Activated naive CD8-positive, alpha-beta T cell treated with anti-CD3 and anti-CD28 coated beads, Interleukin-2, amount 10 ng/mL, durations not matched to agents 7 days and 5 days (primary cell): ENCODE measurements around the gene ANK3. TPM values are rescaled to one million over a fixed set of nuclear protein-coding genes. Genes with fewer than 3 reads are reported as not detected.

Experiments used
- ATAC-seq: fragments of 150-1000 bp; cut with Tn5 transposase; one replicate; pipeline ENCODE4 v1.10.0; 2021; ENCODE audit warnings: low read depth, moderate library complexity
- POLR2A ChIA-PET: fragments of 350-600 bp; sonication (Branson Sonifier 250); formaldehyde crosslinking; loops from one replicate; lab custom pipeline; 2021; ENCODE audit warnings: antibody characterized with exemption; lab: Charles Lee
- DNase-seq: peaks from one replicate; pipeline ENCODE4 v3.0.0; 2021
- H3K27ac Mint-ChIP-seq: one replicate; pipeline ENCODE4 v1.8.0; 2022; ENCODE audit warnings: mild to moderate bottlenecking, mixed read lengths
- H3K27me3 Mint-ChIP-seq: one replicate; pipeline ENCODE4 v1.8.0; 2022; ENCODE audit warnings: mild to moderate bottlenecking, moderate library complexity, mixed read lengths
- H3K36me3 Mint-ChIP-seq: one replicate; pipeline ENCODE4 v1.8.0; 2021; ENCODE audit warnings: mild to moderate bottlenecking, mixed read lengths
- H3K4me1 Mint-ChIP-seq: one replicate; pipeline ENCODE4 v1.8.0; 2021; ENCODE audit warnings: mixed read lengths
- H3K4me3 Mint-ChIP-seq: one replicate; pipeline ENCODE4 v1.8.0; 2022; ENCODE audit warnings: mild to moderate bottlenecking, moderate library complexity, mixed read lengths
- H3K9me3 Mint-ChIP-seq: one replicate; pipeline ENCODE4 v1.8.0; 2021; ENCODE audit warnings: mixed read lengths
- total RNA-seq, 2 experiments: library from RNA; stranded (reverse); gene quantifications; one replicate each; pipeline ENCODE4 v1.2.3, GENCODE V29; 2021

Gene ANK3
- total RNA-seq, 2 experiments from 2014 or later: 3.6 to 4.8 TPM

DNA sequence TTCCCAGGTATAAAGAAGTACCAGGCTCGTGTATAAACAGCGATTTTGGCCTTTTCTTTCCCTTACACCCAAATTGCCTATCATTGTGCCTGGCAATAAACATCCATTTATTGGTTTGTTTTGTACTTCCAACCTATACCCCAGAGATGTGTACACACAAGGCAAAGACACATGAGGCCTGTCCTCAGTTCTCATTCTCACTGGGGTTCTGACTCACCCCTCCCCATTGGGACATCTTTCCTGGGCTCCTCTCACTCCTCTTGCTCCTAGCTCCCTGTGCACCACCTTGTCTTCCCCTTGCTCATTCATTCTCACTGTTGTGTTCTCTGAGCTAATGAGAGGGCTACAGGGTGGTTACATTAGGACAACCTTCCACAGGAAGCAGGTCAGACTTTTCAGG is 240.7 kb downstream of the ANK3 start:
- Mint-ChIP-seq H3K4me3 (no peak overlapping the region), H3K36me3 (no peaks in the 10 kb centered on the region), H3K4me1 (no peaks in the 10 kb centered on the region), H3K9me3 (peaks cover 4% of the 10 kb centered on the region), H3K27ac (no peak overlapping the region), H3K27me3 (no peaks in the 10 kb centered on the region)
- ATAC-seq (no peak), DNase-seq (no peak)
- POLR2A ChIA-PET: no interaction called here

DNA sequence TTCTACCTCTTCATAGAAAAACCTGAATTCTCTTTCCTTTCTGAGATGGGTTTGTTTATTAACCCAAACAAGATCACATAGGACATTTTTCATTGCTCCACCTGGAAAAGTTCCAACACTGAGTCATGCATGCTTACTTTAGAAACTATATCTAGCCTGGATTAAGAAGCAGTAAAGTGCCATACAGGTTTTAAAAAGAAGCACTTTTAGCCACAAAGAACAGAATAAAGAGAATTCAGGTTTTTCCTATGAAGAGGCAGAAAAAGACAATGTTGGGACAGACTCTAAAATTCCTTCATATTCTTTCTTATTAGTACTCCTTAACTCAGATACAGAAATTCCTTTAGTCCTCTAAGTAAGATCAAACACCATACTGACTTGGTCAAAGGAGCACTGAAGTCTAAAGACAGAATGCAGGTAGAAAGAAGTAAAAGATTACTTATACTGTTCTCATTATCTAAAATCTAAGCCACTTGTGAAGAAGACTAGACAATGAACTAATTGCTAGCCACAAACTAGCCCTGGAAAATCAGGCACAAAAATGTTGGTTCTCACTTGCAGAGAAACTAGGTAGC is 241.3 kb downstream of the ANK3 start:
- H3K27ac Mint-ChIP-seq: no peak overlapping the region
- no peak for DNase-seq

DNA sequence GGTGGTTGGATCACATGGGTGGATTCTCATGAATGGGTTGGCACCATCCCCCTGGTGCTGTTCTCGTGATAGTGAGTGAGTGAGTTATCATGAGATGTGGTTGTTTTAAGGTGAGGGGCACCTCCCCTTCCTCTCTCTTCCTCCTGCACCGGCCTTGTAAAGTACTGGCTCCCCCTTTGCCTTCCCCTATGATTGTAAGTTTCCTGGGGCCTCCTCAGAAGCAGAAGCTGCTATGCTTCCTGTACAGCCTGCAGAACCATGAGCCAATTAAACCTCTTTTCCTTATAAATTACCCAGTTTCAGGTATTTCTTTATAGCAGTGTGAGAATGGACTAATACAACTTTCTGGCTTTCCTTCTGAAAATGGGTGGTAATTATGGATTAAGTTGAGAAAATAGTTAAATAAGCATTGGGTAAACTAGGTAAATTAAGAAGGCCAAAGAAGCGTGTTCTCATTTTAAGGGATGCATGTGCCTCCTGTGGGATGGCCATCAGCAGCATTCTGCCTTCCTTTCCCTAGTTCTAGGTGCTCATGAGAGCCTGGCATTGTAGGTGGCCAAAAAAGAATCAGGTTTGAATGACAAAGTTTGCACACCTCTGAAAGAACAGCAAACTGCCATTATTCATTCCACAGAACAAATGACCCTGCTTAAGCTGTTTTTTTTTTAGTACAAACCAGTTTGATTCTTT is 242.0 kb downstream of the ANK3 start:
- ATAC-seq (no peak), DNase-seq (no peak)
- no peak overlapping the region for H3K27ac Mint-ChIP-seq
- no peak overlapping the region for H3K4me3 Mint-ChIP-seq
- H3K36me3 Mint-ChIP-seq: no peaks in the 10 kb centered on the region
- H3K4me1 Mint-ChIP-seq: no peaks in the 10 kb centered on the region
- no peaks in the 10 kb centered on the region for H3K27me3 Mint-ChIP-seq
- POLR2A ChIA-PET: no interaction called here
- H3K9me3 Mint-ChIP-seq: peaks cover 4% of the 10 kb centered on the region

More for the DNA sequence above, 241.3 kb downstream of the ANK3 start:
- Mint-ChIP-seq H3K36me3 (no peaks in the 10 kb centered on the region), H3K4me1 (no peaks in the 10 kb centered on the region), H3K27me3 (no peaks in the 10 kb centered on the region), H3K9me3 (peaks cover 4% of the 10 kb centered on the region), H3K4me3 (no peak overlapping the region)
- no peak for ATAC-seq
- POLR2A ChIA-PET: no interaction called here

DNA sequence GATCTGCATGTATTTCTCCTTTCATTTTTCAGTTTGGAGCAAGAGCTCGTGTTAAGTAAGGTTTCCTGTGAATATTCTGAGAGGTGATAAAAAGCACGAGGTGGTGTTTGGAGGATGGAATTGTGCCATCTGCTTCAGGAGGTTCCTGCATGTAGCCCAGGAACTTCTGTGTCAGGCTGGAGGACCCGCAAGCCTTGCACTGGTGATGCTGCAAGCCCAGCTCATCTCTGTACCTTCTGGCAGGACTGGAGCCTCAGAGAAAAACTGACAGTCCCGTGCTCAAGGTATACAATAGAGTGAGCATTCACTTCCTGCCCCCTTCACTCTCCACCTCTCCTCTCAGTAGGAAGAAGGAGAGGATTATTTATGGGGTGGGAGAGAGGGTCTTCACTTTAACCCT is 242.7 kb downstream of the ANK3 start:
- Mint-ChIP-seq H3K27me3 (no peaks in the 10 kb centered on the region), H3K4me3 (no peak overlapping the region), H3K27ac (no peak overlapping the region), H3K4me1 (no peaks in the 10 kb centered on the region), H3K36me3 (no peaks in the 10 kb centered on the region), H3K9me3 (peaks cover 4% of the 10 kb centered on the region)
- DNase-seq (no peak), ATAC-seq (no peak)
- POLR2A ChIA-PET: no interaction called here

DNA sequence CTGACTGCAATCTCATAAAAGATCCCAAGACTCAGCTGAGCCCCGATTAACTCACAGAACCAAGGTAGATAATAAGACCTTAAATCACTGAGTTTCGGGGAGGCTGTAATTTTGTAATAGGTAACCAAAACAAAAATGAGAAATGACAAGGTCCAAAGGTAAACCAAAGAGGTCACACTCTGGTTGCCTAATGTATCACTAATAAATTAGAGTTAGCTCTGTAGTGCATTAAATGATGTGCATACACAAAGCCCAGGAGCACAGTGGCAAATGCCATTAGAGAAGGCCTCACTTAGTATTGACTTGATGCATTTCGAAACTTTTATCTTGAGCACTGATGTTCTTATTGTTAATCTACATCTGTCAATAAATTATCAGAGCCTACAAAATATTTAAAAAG is 245.6 kb downstream of the ANK3 start:
- POLR2A ChIA-PET: no interaction called here
- H3K36me3 Mint-ChIP-seq: no peaks in the 10 kb centered on the region
- no peak for DNase-seq
- ATAC-seq: no peak
- H3K4me3 Mint-ChIP-seq: no peak overlapping the region
- H3K27ac Mint-ChIP-seq: no peak overlapping the region
- H3K9me3 Mint-ChIP-seq: no peaks in the 10 kb centered on the region
- H3K27me3 Mint-ChIP-seq: no peaks in the 10 kb centered on the region
- H3K4me1 Mint-ChIP-seq: no peaks in the 10 kb centered on the region

DNA sequence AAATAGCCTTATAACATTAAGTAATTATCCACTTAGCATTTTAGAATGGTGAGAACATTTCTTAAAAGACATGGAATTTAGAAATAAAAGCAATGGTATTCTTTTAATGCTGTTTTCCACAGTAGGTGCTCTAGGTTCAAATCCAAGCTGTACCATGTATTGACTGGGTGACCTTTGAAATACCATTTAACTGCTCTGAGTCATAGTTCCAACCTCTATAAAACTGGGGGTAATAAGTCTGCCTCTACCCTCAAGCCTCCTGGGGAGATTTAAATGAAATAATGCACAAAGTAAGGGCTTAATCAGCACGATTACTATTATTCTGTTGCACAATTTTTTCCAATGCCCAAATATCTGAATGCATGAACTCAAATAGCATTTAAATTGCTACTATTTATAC is 246.9 kb downstream of the ANK3 start:
- Mint-ChIP-seq H3K27ac (no peak overlapping the region), H3K27me3 (peaks cover 8% of the 10 kb centered on the region), H3K4me3 (no peak overlapping the region), H3K9me3 (no peaks in the 10 kb centered on the region), H3K36me3 (no peaks in the 10 kb centered on the region), H3K4me1 (no peaks in the 10 kb centered on the region)
- POLR2A ChIA-PET: no interaction called here
- ATAC-seq (no peak), DNase-seq (no peak)

DNA sequence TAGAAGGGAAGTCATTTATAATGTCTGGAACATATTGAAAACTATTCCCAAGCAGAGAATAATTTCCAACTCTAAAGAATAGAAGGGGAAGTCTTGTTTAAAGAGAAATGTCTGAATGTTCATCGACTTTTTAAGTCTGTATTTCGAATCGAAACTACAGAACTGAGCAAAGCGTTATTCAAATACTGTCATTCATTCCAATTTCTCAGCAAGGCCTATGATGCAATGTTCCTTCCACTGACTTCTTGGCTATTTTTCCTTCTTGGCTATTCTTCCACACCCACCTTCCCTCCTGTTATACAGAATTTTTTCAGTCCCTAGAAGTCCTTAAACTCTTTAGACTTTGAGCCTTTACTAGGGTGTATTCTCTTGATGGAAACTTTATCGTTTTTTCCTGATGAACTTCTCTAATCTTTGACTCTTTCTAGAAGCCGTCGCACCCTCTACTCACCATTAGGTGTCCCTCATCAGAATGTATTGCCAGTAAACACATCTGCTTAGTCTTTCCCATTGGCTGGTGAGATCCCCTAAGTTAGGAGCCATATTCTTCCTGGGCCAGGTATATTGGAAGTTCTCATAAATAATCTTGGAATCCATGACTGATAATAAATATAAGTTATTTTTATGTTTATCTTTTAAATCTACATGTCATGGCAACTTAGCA is 247.6 kb downstream of the ANK3 start:
- POLR2A ChIA-PET: no interaction called here
- peaks cover 8% of the 10 kb centered on the region for H3K27me3 Mint-ChIP-seq

DNA sequence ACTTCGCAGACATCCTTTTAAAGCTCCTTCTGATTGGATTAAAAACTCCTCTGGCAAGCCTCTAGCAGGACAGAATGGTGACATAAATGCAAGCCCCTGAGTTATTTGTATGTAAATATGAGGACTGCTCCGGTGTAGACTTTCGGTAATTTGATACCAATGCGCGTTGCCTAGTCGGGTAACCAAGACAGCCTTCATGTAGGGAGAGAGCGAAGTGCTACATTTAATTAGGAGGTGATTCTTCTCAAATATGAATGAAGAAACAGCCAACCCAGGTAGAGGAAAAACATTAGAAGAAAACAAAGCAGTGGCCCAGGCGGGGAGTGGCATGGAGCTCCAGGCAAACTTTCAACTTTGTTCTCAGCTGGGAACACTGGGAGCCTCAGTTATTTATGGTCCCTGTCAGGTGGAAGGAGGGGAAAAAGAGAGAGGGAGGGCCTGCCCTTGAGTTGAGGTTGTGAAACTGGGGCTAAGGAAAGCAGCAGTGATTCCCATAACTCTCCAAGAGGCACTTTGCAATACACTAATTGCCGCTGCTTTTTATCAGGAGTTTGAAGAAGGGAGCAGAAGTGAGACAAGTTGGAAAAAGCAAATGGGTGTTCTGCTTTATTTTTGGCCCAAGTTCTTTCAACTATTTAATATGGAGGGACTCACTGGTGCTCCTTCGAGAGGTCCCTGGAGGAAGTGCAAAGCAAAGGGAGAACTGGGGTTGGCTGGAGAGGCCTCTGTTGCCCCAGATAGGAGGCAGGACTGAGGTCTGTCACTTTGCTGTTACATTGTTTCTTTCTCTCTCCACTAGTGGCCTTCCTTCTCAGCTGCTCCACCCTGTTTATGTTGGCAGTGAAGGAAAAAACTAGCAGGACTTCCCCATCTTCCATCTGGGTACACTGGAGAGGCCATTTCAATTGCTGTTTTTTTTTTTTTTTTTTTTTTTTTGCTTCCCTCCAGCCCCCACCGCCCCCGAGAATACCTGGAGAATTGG is 248.7 kb downstream of the ANK3 start:
- no peak overlapping the region for H3K4me3 Mint-ChIP-seq
- POLR2A ChIA-PET: no interaction called here
- no peaks in the 10 kb centered on the region for H3K9me3 Mint-ChIP-seq
- DNase-seq (no peak), ATAC-seq (no peak)
- H3K27me3 Mint-ChIP-seq: peaks cover 8% of the 10 kb centered on the region
- H3K27ac Mint-ChIP-seq: no peak overlapping the region
- H3K4me1 Mint-ChIP-seq: no peaks in the 10 kb centered on the region
- H3K36me3 Mint-ChIP-seq: no peaks in the 10 kb centered on the region

More for the DNA sequence above, 247.6 kb downstream of the ANK3 start:
- no peaks in the 10 kb centered on the region for H3K36me3 Mint-ChIP-seq
- DNase-seq (no peak), ATAC-seq (no peak)
- no peak overlapping the region for H3K4me3 Mint-ChIP-seq
- no peaks in the 10 kb centered on the region for H3K9me3 Mint-ChIP-seq
- no peaks in the 10 kb centered on the region for H3K4me1 Mint-ChIP-seq
- H3K27ac Mint-ChIP-seq: no peak overlapping the region

DNA sequence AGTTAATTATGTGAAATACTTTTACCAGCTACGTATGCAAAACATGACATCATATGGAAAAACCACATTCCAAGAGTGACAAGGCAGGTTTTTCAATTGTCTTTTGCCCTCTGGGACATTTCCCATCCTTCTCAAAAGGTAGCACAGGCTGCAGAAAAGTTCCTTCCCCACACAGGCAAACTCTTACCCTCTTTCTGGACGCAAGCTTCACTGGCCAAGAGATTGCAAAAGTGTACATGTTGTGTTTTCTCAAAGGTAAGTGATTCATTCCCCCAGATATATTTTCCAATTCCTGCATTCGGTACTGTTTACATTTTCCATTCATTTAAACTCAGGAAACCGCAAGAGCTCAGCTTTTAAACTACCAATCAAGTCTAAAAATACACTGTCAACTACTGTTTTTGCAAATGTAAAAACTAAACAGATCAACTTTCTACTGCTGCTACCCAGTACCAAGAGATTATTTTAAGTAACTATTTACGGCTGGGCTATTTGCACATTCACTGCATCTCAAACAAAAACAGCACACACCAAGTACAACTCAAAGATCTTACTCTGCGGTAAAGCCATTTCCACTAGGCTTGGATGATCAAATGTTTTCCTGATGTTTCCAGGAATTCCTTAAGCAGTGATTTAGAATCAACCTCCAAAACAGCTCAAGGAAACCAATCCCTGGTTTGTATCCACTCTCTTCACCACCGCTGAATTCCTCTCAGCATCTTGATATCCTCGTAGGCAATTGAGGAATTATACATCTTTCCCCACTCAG is 249.7 kb downstream of the ANK3 start:
- Mint-ChIP-seq H3K27ac (no peak overlapping the region), H3K27me3 (peaks cover 9% of the 10 kb centered on the region), H3K36me3 (no peaks in the 10 kb centered on the region), H3K9me3 (no peaks in the 10 kb centered on the region), H3K4me3 (no peak overlapping the region), H3K4me1 (peaks cover under 1% of the 10 kb centered on the region)
- POLR2A ChIA-PET: no interaction called here
- ATAC-seq (no peak), DNase-seq (no peak)

DNA sequence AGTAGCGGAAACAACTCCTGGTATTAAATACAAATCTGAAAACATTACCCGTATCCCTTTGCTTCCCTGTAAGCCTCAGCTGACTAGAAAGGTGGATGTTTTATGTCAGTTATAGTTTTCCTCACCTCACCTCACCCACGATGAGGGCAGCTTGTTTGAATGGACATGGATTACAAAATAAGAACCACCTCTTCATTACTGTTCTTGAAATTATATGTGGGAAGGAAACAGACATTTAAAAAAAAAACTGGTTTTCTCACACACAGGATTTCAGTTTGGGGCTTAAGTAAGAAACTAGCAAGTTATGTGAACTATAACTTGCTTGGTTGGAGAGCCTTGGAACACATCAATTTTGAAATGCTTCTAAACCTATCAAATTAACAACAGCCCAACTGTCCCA is 250.4 kb downstream of the ANK3 start:
- Mint-ChIP-seq H3K4me1 (peaks cover 3% of the 10 kb centered on the region), H3K27me3 (peaks cover 11% of the 10 kb centered on the region), H3K4me3 (no peak overlapping the region), H3K9me3 (no peaks in the 10 kb centered on the region), H3K27ac (no peak overlapping the region), H3K36me3 (no peaks in the 10 kb centered on the region)
- ATAC-seq: no peak
- no peak for DNase-seq
- POLR2A ChIA-PET: no interaction called here

DNA sequence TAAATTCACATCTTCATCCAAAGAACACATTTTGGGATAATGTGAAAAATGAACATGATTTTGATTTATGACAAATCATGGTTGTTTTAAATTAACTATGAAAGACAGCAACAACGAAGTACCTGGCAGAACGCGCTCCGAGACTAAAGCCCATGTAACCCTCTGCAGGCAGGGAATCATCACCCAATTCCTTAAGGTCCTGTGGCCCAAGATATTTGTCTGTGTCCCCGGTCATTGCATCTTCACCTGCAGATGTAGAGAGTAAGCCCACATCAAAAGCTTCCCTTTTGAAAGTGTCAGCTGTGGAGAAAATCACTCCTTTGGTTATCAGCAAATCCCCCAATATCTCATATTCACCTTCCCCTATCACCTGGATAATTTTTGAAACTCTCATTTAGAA is 250.8 kb downstream of the ANK3 start:
- DNase-seq (no peak), ATAC-seq (no peak)
- Mint-ChIP-seq H3K4me3 (no peak overlapping the region), H3K27ac (no peak overlapping the region), H3K36me3 (no peaks in the 10 kb centered on the region), H3K9me3 (no peaks in the 10 kb centered on the region), H3K4me1 (peaks cover 3% of the 10 kb centered on the region), H3K27me3 (peaks cover 11% of the 10 kb centered on the region)
- POLR2A ChIA-PET: no interaction called here

DNA sequence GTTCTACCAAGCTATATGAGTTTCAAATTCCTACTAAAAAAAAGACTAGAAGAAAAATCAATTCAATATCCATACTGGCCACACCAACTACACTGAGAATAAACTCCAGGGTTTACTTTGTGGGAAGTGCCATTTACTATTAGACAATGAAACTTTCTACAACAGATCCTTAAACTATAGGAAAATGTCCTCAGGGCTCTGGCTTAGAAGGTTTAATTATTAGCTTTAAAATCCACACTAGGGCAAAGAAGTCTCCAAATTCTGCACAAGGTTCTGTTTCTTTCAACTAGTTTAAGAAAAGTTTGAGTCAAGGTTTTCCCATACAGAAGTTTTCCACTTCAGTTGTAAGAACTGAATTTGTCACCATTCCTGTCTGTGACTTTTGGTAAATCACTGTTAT is 251.6 kb downstream of the ANK3 start:
- no peaks in the 10 kb centered on the region for H3K36me3 Mint-ChIP-seq
- no peaks in the 10 kb centered on the region for H3K9me3 Mint-ChIP-seq
- POLR2A ChIA-PET: no interaction called here
- peaks cover 3% of the 10 kb centered on the region for H3K4me1 Mint-ChIP-seq
- H3K27me3 Mint-ChIP-seq: peaks cover 11% of the 10 kb centered on the region
- no peak overlapping the region for H3K27ac Mint-ChIP-seq
- no peak overlapping the region for H3K4me3 Mint-ChIP-seq
- no peak for DNase-seq
- ATAC-seq: no peak
